ENCODE data around the gene TMCO5A.

Gene TMCO5A

DNA sequence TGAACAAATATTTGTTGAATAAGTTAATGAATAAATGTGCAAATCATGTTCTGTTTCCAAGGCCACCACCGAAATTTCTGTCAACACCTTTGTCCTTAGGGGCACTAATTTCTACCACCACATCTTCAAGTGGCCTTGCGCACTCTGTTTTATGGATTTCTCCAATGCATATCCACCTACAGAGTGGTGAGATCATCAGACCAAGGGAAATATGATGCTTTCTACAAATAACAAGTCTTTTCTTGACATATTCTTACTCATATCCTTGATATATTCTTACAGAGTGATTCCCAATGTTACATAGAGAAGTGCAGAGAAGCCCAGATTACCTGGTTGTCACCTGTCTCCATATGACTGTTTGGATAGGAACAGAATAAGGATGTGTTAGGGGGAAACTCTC is 36.1 kb upstream of the TMCO5A start:
- TF ChIP-seq, protein P1, sequence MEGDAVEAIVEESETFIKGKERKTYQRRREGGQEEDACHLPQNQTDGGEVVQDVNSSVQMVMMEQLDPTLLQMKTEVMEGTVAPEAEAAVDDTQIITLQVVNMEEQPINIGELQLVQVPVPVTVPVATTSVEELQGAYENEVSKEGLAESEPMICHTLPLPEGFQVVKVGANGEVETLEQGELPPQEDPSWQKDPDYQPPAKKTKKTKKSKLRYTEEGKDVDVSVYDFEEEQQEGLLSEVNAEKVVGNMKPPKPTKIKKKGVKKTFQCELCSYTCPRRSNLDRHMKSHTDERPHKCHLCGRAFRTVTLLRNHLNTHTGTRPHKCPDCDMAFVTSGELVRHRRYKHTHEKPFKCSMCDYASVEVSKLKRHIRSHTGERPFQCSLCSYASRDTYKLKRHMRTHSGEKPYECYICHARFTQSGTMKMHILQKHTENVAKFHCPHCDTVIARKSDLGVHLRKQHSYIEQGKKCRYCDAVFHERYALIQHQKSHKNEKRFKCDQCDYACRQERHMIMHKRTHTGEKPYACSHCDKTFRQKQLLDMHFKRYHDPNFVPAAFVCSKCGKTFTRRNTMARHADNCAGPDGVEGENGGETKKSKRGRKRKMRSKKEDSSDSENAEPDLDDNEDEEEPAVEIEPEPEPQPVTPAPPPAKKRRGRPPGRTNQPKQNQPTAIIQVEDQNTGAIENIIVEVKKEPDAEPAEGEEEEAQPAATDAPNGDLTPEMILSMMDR (IDR thresholded peaks at IDR 0.05; ENCODE audit: insufficient read depth, low read length, poor library complexity, severe bottlenecking) = no peak
- Histone ChIP-seq H3K36me3 (ENCODE audit: control insufficient read depth, insufficient read depth, low read length) (no peaks in the 10 kb centered on the region), H3K27me3 (replicated peaks; ENCODE audit: control insufficient read depth, insufficient read depth, low read length) (no peaks in the 10 kb centered on the region), H3K4me3 (replicated peaks; ENCODE audit: low read depth, low read length) (no peak overlapping the region)
- DNase-seq (ENCODE audit: extremely low read depth, insufficient read length) = no peak

DNA sequence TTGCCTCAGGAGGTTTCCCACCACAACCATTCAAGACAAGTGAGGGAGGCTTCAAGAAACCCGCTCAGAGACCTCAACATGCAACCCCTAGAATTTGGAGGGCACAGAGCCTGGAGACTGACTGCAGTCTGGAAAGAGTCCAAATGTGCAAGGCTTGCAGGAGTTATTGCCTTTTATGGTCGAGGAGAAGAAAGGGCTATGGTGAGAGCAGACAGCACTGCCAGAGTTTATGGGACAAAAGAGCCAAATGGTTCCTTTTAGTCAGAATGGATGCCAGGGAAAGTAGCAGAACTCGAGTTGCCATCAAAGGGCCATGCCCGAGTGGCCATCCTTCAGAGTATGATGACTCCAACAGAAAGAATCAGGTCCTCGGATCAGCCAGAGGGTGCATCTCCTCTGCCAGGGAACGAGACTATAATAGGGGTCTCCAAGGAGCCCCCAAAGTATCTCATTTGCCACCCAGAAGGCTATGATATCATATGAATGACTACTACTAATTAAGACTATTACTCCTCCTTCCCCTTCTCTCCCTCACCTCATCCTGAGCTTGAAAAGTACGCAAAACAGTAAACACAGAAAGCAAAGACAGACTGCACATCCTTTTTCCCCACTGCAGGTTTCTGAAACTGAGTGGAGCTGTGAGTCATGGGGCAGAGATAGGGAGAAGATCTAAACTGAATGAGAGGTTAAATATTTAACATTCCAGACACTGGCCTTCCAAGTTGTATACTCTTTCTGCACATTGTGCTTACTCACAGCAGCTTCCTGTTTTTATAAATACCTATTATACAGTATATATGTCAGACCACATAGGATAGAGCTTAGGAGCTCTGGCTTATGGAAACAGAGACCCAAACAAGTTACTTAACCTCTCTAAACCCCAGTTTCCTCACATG is 33.9 kb upstream of the TMCO5A start:
- TF ChIP-seq, protein P1 (IDR thresholded peaks at IDR 0.05; ENCODE audit: insufficient read depth, low read length, poor library complexity, severe bottlenecking) = no peak
- no peak overlapping the region for H3K4me3 ChIP-seq (replicated peaks; ENCODE audit: low read depth, low read length)
- H3K27me3 ChIP-seq (replicated peaks; ENCODE audit: control insufficient read depth, insufficient read depth, low read length) = no peaks in the 10 kb centered on the region
- no peak for DNase-seq (ENCODE audit: extremely low read depth, insufficient read length)
- H3K36me3 ChIP-seq (ENCODE audit: control insufficient read depth, insufficient read depth, low read length) = no peaks in the 10 kb centered on the region

DNA sequence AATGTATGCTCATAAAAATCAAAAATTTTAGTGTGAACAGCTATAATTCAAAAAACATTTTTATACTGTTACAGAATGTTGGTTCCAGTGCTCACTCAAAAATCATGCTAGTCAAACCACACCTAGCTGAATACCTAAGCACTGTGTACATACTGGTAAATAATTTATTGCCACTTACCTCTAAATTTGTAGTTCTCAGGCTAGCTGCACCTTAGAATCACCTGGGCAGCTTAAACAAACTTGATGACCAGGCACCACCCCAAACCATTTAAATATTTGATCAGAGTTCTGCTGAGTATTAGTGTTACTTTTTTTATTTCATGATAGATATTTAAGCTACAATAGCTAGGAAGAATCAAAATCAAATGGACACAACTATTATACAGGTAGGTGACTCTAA is 32.3 kb upstream of the TMCO5A start:
- TF ChIP-seq, protein P1 (IDR thresholded peaks at IDR 0.05; ENCODE audit: insufficient read depth, low read length, poor library complexity, severe bottlenecking) = no peak
- Histone ChIP-seq H3K36me3 (ENCODE audit: control insufficient read depth, insufficient read depth, low read length) (no peaks in the 10 kb centered on the region), H3K4me3 (replicated peaks; ENCODE audit: low read depth, low read length) (no peak overlapping the region), H3K27me3 (replicated peaks; ENCODE audit: control insufficient read depth, insufficient read depth, low read length) (no peaks in the 10 kb centered on the region)
- DNase-seq (ENCODE audit: extremely low read depth, insufficient read length) = no peak

DNA sequence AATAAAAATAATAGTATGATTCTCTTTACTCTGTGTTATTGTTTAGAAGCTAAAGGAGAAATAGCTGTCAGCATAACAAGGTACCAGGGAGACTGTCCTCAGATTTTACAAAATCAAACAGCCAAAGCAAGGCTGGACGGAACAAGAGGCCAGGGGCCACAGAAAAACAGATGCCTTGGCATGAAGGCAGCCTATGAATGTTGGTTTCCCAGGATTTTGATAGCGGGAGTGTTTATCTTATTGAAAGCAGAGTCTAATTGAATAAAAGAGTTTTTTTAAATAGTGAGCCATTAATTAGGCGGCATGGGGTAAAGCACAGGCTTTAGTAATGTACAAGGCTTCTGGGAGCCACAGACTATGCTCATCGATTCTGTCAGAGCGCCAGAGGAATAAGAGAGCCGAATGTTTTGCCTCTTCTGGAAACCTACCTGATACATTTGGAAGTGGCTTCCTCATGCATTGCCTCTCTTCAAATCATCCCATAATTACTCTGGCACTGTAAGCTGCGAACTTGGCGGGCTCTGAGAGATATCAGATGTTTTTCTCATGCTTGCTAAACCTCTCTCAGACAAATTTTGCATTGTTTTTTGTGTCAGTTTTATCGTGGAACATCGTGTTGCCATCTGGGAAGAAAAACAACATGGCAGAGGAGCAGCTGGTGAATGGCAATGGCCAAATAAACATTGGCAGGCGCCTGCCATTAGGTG is 30.4 kb upstream of the TMCO5A start:
- no peaks in the 10 kb centered on the region for H3K36me3 ChIP-seq (ENCODE audit: control insufficient read depth, insufficient read depth, low read length)
- no peaks in the 10 kb centered on the region for H3K27me3 ChIP-seq (replicated peaks; ENCODE audit: control insufficient read depth, insufficient read depth, low read length)
- DNase-seq (ENCODE audit: extremely low read depth, insufficient read length) = no peak
- H3K4me3 ChIP-seq (replicated peaks; ENCODE audit: low read depth, low read length) = no peak overlapping the region
- TF ChIP-seq, protein P1 (IDR thresholded peaks at IDR 0.05; ENCODE audit: insufficient read depth, low read length, poor library complexity, severe bottlenecking) = no peak

DNA sequence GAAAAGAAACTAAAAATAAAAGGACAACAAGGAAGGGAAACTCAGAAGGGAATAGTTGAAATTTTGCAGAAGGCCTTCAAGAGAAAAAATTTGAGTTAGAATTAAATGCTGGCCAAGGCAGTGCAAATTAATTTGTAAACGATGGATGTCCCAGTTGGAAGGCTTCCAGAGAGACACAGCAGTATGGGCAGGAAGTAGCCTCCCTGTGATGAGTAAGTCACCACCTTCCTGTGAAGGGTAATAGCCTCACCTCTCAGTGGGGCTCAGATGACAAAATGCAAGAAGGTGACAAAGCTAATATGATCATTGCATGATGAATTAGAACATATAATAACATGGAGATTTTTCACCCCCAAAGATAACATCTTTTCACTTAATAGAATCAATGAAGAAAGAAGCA is 27.3 kb upstream of the TMCO5A start:
- Histone ChIP-seq H3K4me3 (replicated peaks; ENCODE audit: low read depth, low read length) (no peak overlapping the region), H3K36me3 (ENCODE audit: control insufficient read depth, insufficient read depth, low read length) (no peaks in the 10 kb centered on the region), H3K27me3 (replicated peaks; ENCODE audit: control insufficient read depth, insufficient read depth, low read length) (no peaks in the 10 kb centered on the region)
- TF ChIP-seq, protein P1 (IDR thresholded peaks at IDR 0.05; ENCODE audit: insufficient read depth, low read length, poor library complexity, severe bottlenecking) = no peak
- no peak for DNase-seq (ENCODE audit: extremely low read depth, insufficient read length)

Measured in GM06990 (cell line).